Activated CD8-positive, alpha-beta memory T cell treated with anti-CD3 and anti-CD28 coated beads for 1 hour (primary cell): ENCODE measurements around the gene ARAP2.

Experiments
- DNase-seq, 2 donors: peaks; one replicate each; pipeline ENCODE4 v3.0.0-alpha.2; 2020; ENCODE audit warnings: low read depth in 1 of 2; ENCODE audit errors: extremely low read depth in 1 of 2

The ARAP2 gene

DNA sequence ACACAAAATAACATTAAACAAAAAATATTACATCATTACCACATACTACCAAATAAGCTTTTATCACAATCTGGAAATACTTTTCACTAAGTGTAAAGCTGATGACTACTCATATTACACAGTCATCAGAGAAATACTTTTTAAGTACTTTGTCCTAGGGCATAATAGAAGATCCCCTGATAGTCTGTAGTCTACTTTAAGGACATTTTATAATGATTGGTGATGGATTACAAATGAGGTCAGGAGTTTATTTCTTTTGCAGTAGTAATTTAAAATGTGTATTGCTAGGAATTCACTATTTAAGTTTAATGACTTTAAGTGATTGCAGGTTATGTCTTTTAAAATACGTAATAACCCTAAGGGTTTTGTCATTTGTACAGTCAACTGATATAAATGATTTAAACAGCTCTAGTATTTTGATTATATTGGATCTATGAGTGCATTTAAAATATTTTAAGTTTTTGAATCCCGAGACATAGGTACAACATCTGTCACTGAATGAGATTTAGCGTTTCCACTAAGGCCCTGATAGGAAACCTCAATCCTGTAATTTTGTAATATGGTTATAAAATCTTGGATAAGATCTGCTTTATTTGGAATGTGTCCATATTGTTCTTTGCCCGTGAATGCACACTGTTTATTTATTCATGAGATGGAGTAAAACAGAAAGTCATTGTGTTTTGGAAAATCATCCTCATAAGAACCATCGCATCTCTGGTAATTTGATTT, 189.5 kb downstream of the ARAP2 start:
- no peak for DNase-seq

GRCh38 chr4:36053930-36054329, 190.4 kb downstream of the ARAP2 start:
- no peak for DNase-seq

DNA sequence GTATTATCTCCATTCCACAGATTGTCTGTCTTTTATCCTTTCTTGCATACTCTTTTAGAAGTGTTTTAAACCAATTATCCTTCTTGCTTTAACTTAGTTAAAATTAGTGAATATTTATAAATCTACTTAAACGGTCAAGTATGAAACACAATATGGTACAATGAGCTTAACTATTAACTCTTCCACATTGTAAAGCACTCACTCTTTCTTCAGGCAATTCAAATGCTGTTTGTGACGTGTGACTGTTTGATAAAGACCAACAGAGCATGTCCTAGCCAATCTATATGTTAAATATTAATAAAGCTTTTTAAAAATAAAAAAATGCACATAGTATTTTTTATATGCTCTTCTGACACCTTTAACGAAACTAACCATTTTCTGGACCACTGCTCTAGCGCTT, 192.7 kb downstream of the ARAP2 start:
- DNase-seq: no peak

GRCh38 chr4:36046026-36046425, 198.3 kb downstream of the ARAP2 start:
- no peak for DNase-seq

- DNase-seq: no peak
Measured at GRCh38 chr4:36043901-36044300, 200.4 kb downstream of the ARAP2 start.

DNA sequence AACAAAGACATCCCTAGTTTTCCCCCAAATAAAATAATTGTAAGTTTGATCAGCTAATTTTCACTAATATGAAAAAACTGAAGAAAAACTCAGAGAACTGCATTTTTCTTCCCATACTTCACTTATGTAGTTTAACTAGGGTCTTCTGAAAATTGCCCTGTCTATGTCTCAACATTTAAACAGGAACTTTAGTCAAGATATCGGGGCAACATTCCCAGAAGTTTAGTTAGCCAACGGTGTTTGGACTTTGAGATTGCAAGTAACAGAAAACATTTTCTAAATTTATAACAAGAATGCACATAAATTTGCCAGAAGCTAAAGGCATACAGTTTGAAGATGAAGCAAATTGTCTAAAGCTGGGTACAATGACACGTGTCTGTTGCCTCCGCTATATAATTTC, 201.1 kb downstream of the ARAP2 start:
- no peak for DNase-seq

DNA sequence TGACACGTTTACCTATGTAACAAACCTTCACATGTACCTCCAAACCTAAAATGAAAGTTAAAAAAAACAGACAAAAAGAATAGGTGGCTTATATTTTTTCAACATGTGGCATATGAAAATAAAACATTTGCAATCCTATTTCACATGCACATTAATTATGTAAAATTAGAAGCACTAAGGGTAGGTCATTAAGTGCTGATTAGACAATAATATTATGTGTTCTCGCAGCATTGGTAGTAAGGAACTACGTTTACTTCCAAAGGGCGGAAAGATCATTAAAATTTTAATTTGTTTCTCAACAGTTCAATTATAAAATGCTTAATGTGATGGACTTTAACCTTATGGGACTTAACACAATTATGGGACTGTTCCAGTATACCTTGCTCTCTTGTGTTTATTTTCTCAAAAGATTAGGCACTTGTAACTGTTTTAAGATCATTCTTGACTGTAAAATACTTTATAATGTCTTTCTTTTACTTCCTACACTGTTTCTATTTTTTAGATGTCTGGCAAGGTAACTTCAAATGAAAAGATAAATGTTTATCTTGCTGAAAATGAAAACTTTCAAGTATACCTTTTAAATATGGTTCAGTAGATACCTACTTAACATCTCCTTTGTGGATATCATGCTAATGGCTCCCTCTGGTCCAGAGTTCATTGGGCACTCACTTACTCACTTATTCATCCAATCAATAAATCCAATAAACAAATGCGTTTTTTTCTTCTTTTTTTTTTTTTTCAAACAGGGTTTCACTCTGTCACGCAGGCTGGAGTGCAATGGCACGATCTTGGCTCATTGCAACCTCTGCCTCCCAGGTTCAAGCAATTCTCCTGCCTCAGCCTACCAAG, 202.0 kb downstream of the ARAP2 start:
- DNase-seq: no peak

GRCh38 chr4:36041340-36041739, 203.0 kb downstream of the ARAP2 start:
- DNase-seq: no peak

GRCh38 chr4:36039026-36039425, 205.3 kb downstream of the ARAP2 start:
- DNase-seq: no peak

GRCh38 chr4:36038491-36038890, 205.8 kb downstream of the ARAP2 start:
- no peak for DNase-seq

DNA sequence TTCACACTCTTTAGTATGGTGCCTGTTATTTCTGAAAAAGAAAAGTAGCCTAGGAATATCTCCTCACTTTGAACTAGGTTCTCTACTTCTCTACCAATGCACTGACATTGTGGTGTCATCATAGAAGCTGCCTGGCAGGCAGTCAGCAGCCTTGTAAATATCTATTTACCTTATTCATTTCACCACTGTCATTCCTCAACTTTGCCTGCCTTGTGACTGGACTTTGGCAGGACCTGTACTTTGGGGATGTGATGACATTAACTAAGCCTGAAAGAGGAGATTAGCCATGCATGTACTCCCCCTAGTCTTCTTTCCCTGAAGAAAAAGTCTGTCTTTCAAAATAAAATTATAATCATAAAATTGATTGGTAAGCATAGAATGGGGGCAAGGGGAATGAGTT, 207.2 kb downstream of the ARAP2 start:
- no peak for DNase-seq

DNA sequence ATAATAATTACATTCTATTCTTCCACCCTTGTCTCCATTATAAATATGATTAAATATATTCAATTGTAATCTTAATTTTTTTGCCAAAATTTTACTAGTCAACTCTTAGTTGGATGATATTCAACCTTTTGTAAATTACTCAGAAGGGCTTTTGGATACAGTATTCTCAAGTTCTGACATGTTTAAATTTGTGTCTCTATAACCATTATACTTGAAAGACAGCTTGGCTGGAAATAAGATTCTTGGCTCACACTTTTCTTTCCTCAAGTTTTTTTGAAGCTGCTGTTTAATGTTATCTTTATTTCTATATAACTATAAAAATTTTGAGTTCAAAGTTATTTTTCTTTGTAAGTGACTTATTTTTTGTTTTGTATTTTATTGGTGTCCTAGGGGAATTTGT, 214.4 kb downstream of the ARAP2 start:
- no peak for DNase-seq

DNA sequence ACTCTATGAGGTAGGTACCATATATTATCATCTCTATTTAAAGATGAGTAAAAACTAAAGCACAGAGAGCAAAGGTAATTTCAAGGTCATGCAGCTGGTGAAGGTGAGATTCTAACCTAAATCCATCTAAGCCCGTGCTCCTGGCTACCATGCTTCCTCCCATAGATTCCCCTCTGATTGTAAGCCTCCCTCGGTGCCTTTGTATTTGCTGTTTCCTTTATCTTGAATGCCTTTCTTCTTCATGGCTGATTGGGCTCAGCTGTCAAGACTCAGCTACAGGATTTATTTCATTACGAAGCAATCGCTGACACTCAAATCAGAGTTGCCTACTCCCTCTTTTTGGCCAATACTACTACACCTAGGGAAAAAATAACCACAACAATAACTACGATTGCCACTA, 217.1 kb downstream of the ARAP2 start:
- no peak for DNase-seq

DNA sequence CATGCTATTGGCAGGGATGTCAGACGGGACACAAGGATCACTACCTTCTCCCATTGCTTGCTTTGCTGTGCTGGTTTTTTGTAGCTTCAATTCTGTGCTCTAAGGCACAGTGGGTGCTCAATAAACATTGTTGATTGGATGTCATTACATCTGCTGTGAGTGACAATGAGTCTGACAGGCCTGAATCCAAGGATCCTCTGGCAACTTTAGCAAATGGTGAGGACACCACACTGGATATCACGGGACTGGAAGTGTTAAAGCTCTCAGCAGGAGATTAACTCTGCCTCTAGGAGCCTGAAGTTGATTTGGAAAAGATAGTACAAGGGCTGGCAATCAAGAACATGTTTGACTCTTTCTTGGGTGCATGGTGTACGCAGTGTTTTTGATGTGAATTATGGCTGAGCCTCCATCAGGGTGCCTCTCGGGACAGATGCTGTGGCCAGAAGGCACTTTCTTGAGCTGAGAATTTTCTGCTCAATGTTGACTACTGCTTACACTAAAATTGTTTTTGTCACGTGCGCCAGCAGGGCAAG, 217.9 kb downstream of the ARAP2 start:
- DNase-seq: no peak

- no peak for DNase-seq
Measured at GRCh38 chr4:36024901-36025660, 219.2 kb downstream of the ARAP2 start.

GRCh38 chr4:36020351-36020750, 224.0 kb downstream of the ARAP2 start:
- no peak for DNase-seq
